IMR-90 (cell line): ENCODE results near the gene NOC2L. TPM values are rescaled to one million over a fixed set of nuclear protein-coding genes. Genes with fewer than 3 reads are reported as not detected.

Experiments used
- ATAC-seq: fragments of 200-7000 bp; cut with Tn5 transposase; 2 replicates; pipeline ENCODE4 v1.9.1; 2020; ENCODE audit warnings: low read depth, mild to moderate bottlenecking, moderate library complexity
- BruUV-seq: library from RNA; stranded (reverse); fragments of 400-500 nt; replicated peaks from 2 replicates; lab custom pipeline; 2021; lab: Mats Ljungman, UMichigan
- CTCF ChIA-PET: fragments of 300-600 bp; formaldehyde crosslinking; extraction: SDS; loops from one replicate; lab custom pipeline; 2021; ENCODE audit warnings: antibody characterized with exemption; lab: Yijun Ruan, JAX
- POLR2A ChIA-PET: fragments of 300-600 bp; sonication (Branson Sonifier 250); formaldehyde crosslinking; loops from one replicate; lab custom pipeline; 2022; ENCODE audit warnings: antibody characterized with exemption; ENCODE audit not compliant: unreplicated experiment; lab: Charles Lee
- DNase-seq: peaks from one replicate; pipeline ENCODE4 v3.0.0; 2013
- H2AFZ ChIP-seq: replicated peaks from 2 replicates; pipeline ENCODE3; 2013; ENCODE audit warnings: low read length, mild to moderate bottlenecking; ENCODE audit not compliant: poor library complexity
- H2AK5ac ChIP-seq: 2 replicates; pipeline ENCODE4 v1.6.1; 2013; ENCODE audit warnings: low read depth, low read length, inconsistent platforms
- H2AK9ac ChIP-seq: replicated peaks from 2 replicates; pipeline ENCODE3; 2013; ENCODE audit warnings: mild to moderate bottlenecking, low read depth, low read length, moderate library complexity; ENCODE audit not compliant: poor library complexity
- H2BK120ac ChIP-seq: 2 replicates; pipeline ENCODE4 v1.6.1; 2013; ENCODE audit warnings: low read depth, low read length, inconsistent platforms
- H2BK15ac ChIP-seq: 3 replicates; pipeline ENCODE4 v1.6.1; 2013; ENCODE audit warnings: low read depth, low read length, inconsistent platforms
- H2BK20ac ChIP-seq: 2 replicates; pipeline ENCODE4 v1.6.1; 2013; ENCODE audit warnings: low read depth, mild to moderate bottlenecking, inconsistent platforms, low read length, moderate library complexity
- H2BK5ac ChIP-seq: 2 replicates; pipeline ENCODE4 v1.6.1; 2013; ENCODE audit warnings: mild to moderate bottlenecking, low read depth, low read length, inconsistent platforms; ENCODE audit not compliant: poor library complexity, severe bottlenecking
- H3K14ac ChIP-seq: replicated peaks from 2 replicates; pipeline ENCODE4 v1.6.1; 2013; ENCODE audit warnings: low read depth, low read length, inconsistent platforms
- H3K18ac ChIP-seq: 2 replicates; pipeline ENCODE4 v1.6.1; 2013; ENCODE audit warnings: low read depth, low read length, control low read depth
- H3K23ac ChIP-seq: 2 replicates; pipeline ENCODE4 v1.6.1; 2013; ENCODE audit warnings: low read depth, low read length, inconsistent platforms
- H3K27ac ChIP-seq: 2 replicates; pipeline ENCODE4 v1.5.1; 2013; ENCODE audit warnings: mild to moderate bottlenecking, control low read depth, low read length; ENCODE audit not compliant: insufficient read depth
- H3K27me3 ChIP-seq: 2 replicates; pipeline ENCODE4 v1.6.1; 2013; ENCODE audit warnings: low read length; ENCODE audit not compliant: control insufficient read depth, insufficient read depth
- H3K36me3 ChIP-seq: 2 replicates; pipeline ENCODE4 v1.6.1; 2013; ENCODE audit warnings: low read length, mixed read lengths; ENCODE audit not compliant: control insufficient read depth, insufficient read depth
- H3K4ac ChIP-seq: 2 replicates; pipeline ENCODE4 v1.6.1; 2013; ENCODE audit warnings: low read depth, low read length, inconsistent platforms
- H3K4me1 ChIP-seq: 2 replicates; pipeline ENCODE4 v1.6.1; 2013; ENCODE audit warnings: low read length, mixed read lengths; ENCODE audit not compliant: control insufficient read depth, insufficient read depth
- H3K4me2 ChIP-seq: 2 replicates; pipeline ENCODE4 v1.6.1; 2013; ENCODE audit warnings: low read depth, mild to moderate bottlenecking, control low read depth, low read length, moderate library complexity
- H3K4me3 ChIP-seq: 2 replicates; pipeline ENCODE4 v1.5.1; 2013; ENCODE audit warnings: low read depth, mild to moderate bottlenecking, control low read depth, low read length, moderate library complexity; ENCODE audit not compliant: insufficient read depth
- H3K56ac ChIP-seq: 2 replicates; pipeline ENCODE4 v1.6.1; 2013; ENCODE audit warnings: low read length, inconsistent platforms; ENCODE audit not compliant: insufficient read depth; ENCODE audit errors: extremely low read depth
- H3K79me1 ChIP-seq, 2 experiments: 2 replicates each; pipeline ENCODE4 v1.6.1; 2013; ENCODE audit warnings: low read length in 2 of 2, inconsistent platforms in 1 of 2, low read depth in 1 of 2
- H3K9ac ChIP-seq: 2 replicates; pipeline ENCODE4 v1.6.1; 2013; ENCODE audit warnings: low read depth, low read length, control low read depth
- H3K9me1 ChIP-seq: 2 replicates; pipeline ENCODE4 v1.6.1; 2013; ENCODE audit warnings: low read length, inconsistent platforms; ENCODE audit not compliant: insufficient read depth
- H3K9me3 ChIP-seq: 2 replicates; pipeline ENCODE4 v1.6.1; 2013; ENCODE audit warnings: low read length; ENCODE audit not compliant: control insufficient read depth, insufficient read depth
- H4K20me1 ChIP-seq: 2 replicates; pipeline ENCODE4 v1.6.1; 2013; ENCODE audit warnings: low read length, inconsistent platforms; ENCODE audit not compliant: insufficient read depth
- H4K5ac ChIP-seq: 2 replicates; pipeline ENCODE4 v1.6.1; 2013; ENCODE audit warnings: mild to moderate bottlenecking, low read depth, low read length, control low read depth
- H4K8ac ChIP-seq, 2 experiments: 2 replicates each; pipeline ENCODE4 v1.6.1; 2013; ENCODE audit warnings: low read depth in 2 of 2, low read length in 2 of 2, control low read depth in 1 of 2, inconsistent platforms in 1 of 2
- H4K91ac ChIP-seq: 2 replicates; pipeline ENCODE4 v1.6.1; 2013; ENCODE audit warnings: low read depth, low read length, inconsistent platforms; ENCODE audit not compliant: insufficient read depth
- POLR2A ChIP-seq: IDR thresholded peaks from 2 replicates; pipeline ENCODE4 v1.6.1; 2012; ENCODE audit warnings: mild to moderate bottlenecking, low read depth, low read length
- WGBS, 2 experiments: methylation state at CpG; one replicate each; pipeline versions ENCODE4 v1.1.5 to v1.1.7; 2013; ENCODE audit warnings: missing lambda C conversion rate in 2 of 2; ENCODE audit not compliant: insufficient read length in 1 of 2; ENCODE audit errors: extremely low coverage in 2 of 2; 5-methylcytosine and 5-hydroxymethylcytosine counted together
- dilution Hi-C: fragments of 300-500 bp; cut with HindIII; formaldehyde crosslinking; loops from one replicate; pipeline ENCODE4 v1.14.3; 2018; ENCODE audit warnings: low sequenced_read_pairs; ENCODE audit not compliant: unreplicated experiment
- in situ Hi-C: fragments of 300-500 bp; cut with MboI; formaldehyde crosslinking; loops from 3 replicates; pipeline ENCODE4 v1.14.3; 2019; ENCODE audit warnings: low sequenced_read_pairs, inconsistent platforms, mixed read lengths
- intact Hi-C: fragments of 100-400 bp; cut with micrococcal nuclease; formaldehyde crosslinking; loops from 2 replicates; pipeline ENCODE4 v1.10.0; 2022
- polyA plus RNA-seq, 3 experiments: library from polyadenylated mRNA; depleted of rRNA; stranded (reverse); fragments of >200 nt; gene quantifications; 2 replicates each; pipeline ENCODE4 v1.2.3, GENCODE V29; 2012; ENCODE audit warnings: low replicate concordance in 1 of 3
- total RNA-seq: library from RNA; depleted of rRNA; stranded (reverse); fragments of >200 nt; gene quantifications from 2 replicates; pipeline ENCODE4 v1.2.3, GENCODE V29; 2012

NOC2L gene
- total and polyA plus RNA-seq, 2 of the 4 experiments (the other 2 are of a cell fraction): 74.2 to 106 TPM

DNA sequence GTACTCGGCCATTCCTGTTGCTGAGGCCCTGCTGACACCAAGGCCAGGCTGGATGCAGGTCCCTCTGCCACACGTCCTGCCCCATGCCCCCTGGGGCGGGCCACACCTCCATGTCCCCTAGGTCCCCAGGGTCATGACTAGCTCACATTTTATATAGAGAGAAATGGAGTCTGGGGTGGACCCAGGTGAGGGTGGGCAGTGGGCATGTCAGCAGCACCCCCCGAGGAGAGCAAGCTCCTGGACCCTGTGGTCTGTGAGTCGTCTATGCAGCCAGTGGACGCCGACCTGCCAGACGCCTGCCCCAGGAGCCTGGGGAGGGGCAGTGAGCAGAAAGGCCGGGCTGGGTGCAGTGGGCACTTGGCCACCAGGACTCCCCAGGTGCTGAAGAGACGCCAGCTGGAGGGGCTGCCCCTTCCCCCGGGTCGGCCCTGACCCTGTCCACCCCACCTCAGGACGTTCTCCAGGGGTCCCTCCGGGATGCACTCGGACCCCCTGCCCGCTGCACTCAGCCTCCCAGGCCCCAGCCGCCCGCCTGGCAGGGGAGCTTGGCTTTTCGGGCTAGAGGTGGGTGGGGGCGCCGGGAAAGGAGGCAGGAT lies 19.4 kb downstream of the NOC2L start:
- Histone ChIP-seq H3K36me3 (no peaks in the 10 kb centered on the region; the same call in 1 of the 2 replicates), H2BK120ac (peak overlapping the region; percentile 60), H3K14ac (no peak overlapping the region), H3K4me3 (no peak overlapping the region), H3K9me3 (no peaks in the 10 kb centered on the region), H3K4me1 (peaks cover 42% of the 10 kb centered on the region), H3K4ac (peak overlapping the region; percentile 78; the same call in 1 of the 2 replicates), H3K9ac (no peak overlapping the region), H3K23ac (no peak overlapping the region), H2BK20ac (peak overlapping the region; percentile 35; the same call in 1 of the 2 replicates), H2AK9ac (peak overlapping the region; percentile 88), H3K27ac (no peak overlapping the region; the same call in 1 of the 2 replicates), H3K18ac (no peak overlapping the region; the same call in 1 of the 2 replicates), H3K27me3 (no peaks in the 10 kb centered on the region), H3K4me2 (peak overlapping the region; percentile 65; the same call in 1 of the 2 replicates), H4K20me1 (peaks cover 8% of the 10 kb centered on the region), H4K8ac (no peak overlapping the region; a peak in 1 of 4 replicates), H3K79me1 (0 out of 4 replicates have a peak, but pooled peaks cover 0 to 5% of the 10 kb centered on the region in 2 experiments), H2BK5ac (peak overlapping the region; percentile 41), H2AFZ (peak overlapping the region; percentile 51), H2AK5ac (peak overlapping the region; percentile 87), H3K9me1 (no peaks in the 10 kb centered on the region), H3K56ac (no peak overlapping the region), H2BK15ac (peak overlapping the region; percentile 79; the same call in 1 of the 3 replicates), H4K91ac (peak overlapping the region; percentile 75), H4K5ac (0 out of 2 replicates have a peak overlapping the region, but pooled peaks have one; percentile 27)
- no peak for TF ChIP-seq POLR2A
- POLR2A ChIA-PET: interaction anchor here (0.6 kb wide), 1 partner anchor 13 kb away, joined by 3 read pairs; no protein-coding TSS in a partner anchor
- ATAC-seq (no peak), DNase-seq (no peak)
- CTCF ChIA-PET: no interaction called here
- in situ Hi-C loops (no loop called here), intact Hi-C loops (loop anchor here (2.0 kb wide), 1 partner anchor 15 kb away; no protein-coding TSS in a partner anchor), dilution Hi-C loops (no loop called here)
- 61% methylated on average over 5 of the region's 21 CpGs; no CpG with 5 or more reads in 1 of the 2 experiments for WGBS, 2 experiments
- BruUV-seq: no TSS peak
